ENCODE measurements around the gene SPTBN1. TPM values are rescaled to one million over a fixed set of nuclear protein-coding genes. Genes with fewer than 3 reads are reported as not detected.

SPTBN1 gene
- 100 to 1,000 TPM; 171 to 184 TPM for total RNA-seq

- H3K4me1 Mint-ChIP-seq, result peaks cover 14% of the 10 kb centered on the region
Measured at GRCh38 chr2:54455563-54456361, at the start of gene SPTBN1. Gene SPTBN1, plus strand, starts transcription at chr2:54456327. Its CDS starts 70,092 bp downstream, at chr2:54526419.

GRCh38 chr2:54407693-54408092, 48.4 kb upstream of the SPTBN1 start:
- no peak overlapping the region for H3K4me3 Mint-ChIP-seq
- no peaks in the 10 kb centered on the region for H3K4me1 Mint-ChIP-seq
- ChIA-PET CTCF (interaction anchor here (0.7 to 1.2 kb wide), 2 partner anchors 30 to 1140 kb away, joined by 3 to 4 read pairs; no protein-coding TSS in a partner anchor), POLR2A (no interaction called here)
- H3K27me3 Mint-ChIP-seq, result peaks cover 13% of the 10 kb centered on the region
- no peak overlapping the region for H3K27ac Mint-ChIP-seq
- DNase-seq, result no peak
- no peaks in the 10 kb centered on the region for H3K9me3 Mint-ChIP-seq
- no peaks in the 10 kb centered on the region for H3K36me3 Mint-ChIP-seq (ENCODE audit: low read depth)

More at GRCh38 chr2:54455563-54456361, at the start of gene SPTBN1:
- Mint-ChIP-seq H3K36me3 (ENCODE audit: low read depth) (no peaks in the 10 kb centered on the region), H3K27ac (no peak within 1 kb of the TSS), H3K4me3 (peak within 1 kb of the TSS; percentile 78), H3K27me3 (peaks cover 54% of the 10 kb centered on the region), H3K9me3 (no peaks in the 10 kb centered on the region)
- CTCF ChIA-PET, result interaction anchor here (0.6 kb wide), 1 partner anchor 559 kb away, joined by 4 read pairs; no protein-coding TSS in a partner anchor
- DNase-seq, result peak; percentile 17
- POLR2A ChIA-PET, result no interaction called here

- ChIA-PET CTCF (interaction anchor here (1.2 kb wide), 1 partner anchor 31 kb away, joined by 4 read pairs; no protein-coding TSS in a partner anchor), POLR2A (interaction anchor here (0.6 kb wide), 1 partner anchor 13 kb away, joined by 3 read pairs; no protein-coding TSS in a partner anchor)
- H3K27me3 Mint-ChIP-seq, result peaks cover 13% of the 10 kb centered on the region
- H3K9me3 Mint-ChIP-seq, result no peaks in the 10 kb centered on the region
- H3K4me3 Mint-ChIP-seq, result no peak overlapping the region
- no peak for DNase-seq
- no peaks in the 10 kb centered on the region for H3K4me1 Mint-ChIP-seq
- no peak overlapping the region for H3K27ac Mint-ChIP-seq
- H3K36me3 Mint-ChIP-seq (ENCODE audit: low read depth), result no peaks in the 10 kb centered on the region
Measured at GRCh38 chr2:54408288-54408687, 47.8 kb upstream of the SPTBN1 start.

GRCh38 chr2:54409752-54410151, 46.4 kb upstream of the SPTBN1 start:
- Mint-ChIP-seq H3K4me1 (no peaks in the 10 kb centered on the region), H3K27me3 (peaks cover 13% of the 10 kb centered on the region), H3K4me3 (no peak overlapping the region), H3K27ac (no peak overlapping the region), H3K36me3 (ENCODE audit: low read depth) (no peaks in the 10 kb centered on the region), H3K9me3 (no peaks in the 10 kb centered on the region)
- POLR2A ChIA-PET, result no interaction called here
- DNase-seq, result no peak
- CTCF ChIA-PET, result interaction anchor here (1.1 to 1.5 kb wide), 4 partner anchors 9 to 23 kb away, joined by 3 read pairs; no protein-coding TSS in a partner anchor

GRCh38 chr2:54411801-54412354, 44.2 kb upstream of the SPTBN1 start:
- Mint-ChIP-seq H3K9me3 (no peaks in the 10 kb centered on the region), H3K4me3 (no peak overlapping the region), H3K36me3 (ENCODE audit: low read depth) (no peaks in the 10 kb centered on the region), H3K27me3 (peaks cover 21% of the 10 kb centered on the region), H3K4me1 (no peaks in the 10 kb centered on the region), H3K27ac (no peak overlapping the region)
- ChIA-PET CTCF (interaction anchor here (1.5 kb wide), 1 partner anchor 68 kb away, joined by 3 read pairs; no protein-coding TSS in a partner anchor), POLR2A (no interaction called here)
- DNase-seq, result no peak

GRCh38 chr2:54416166-54416813, 39.8 kb upstream of the SPTBN1 start:
- Mint-ChIP-seq H3K27me3 (peaks cover 8% of the 10 kb centered on the region), H3K36me3 (ENCODE audit: low read depth) (no peaks in the 10 kb centered on the region), H3K27ac (no peak overlapping the region), H3K4me3 (no peak overlapping the region), H3K9me3 (no peaks in the 10 kb centered on the region), H3K4me1 (peaks cover 1% of the 10 kb centered on the region)
- ChIA-PET POLR2A (no interaction called here), CTCF (no interaction called here)
- DNase-seq, result no peak

GRCh38 chr2:54416938-54417337, 39.2 kb upstream of the SPTBN1 start:
- ChIA-PET CTCF (no interaction called here), POLR2A (no interaction called here)
- no peak overlapping the region for H3K27ac Mint-ChIP-seq
- peaks cover 5% of the 10 kb centered on the region for H3K4me1 Mint-ChIP-seq
- H3K36me3 Mint-ChIP-seq (ENCODE audit: low read depth), result no peaks in the 10 kb centered on the region
- H3K27me3 Mint-ChIP-seq, result peaks cover 8% of the 10 kb centered on the region
- H3K9me3 Mint-ChIP-seq, result no peaks in the 10 kb centered on the region
- no peak for DNase-seq
- no peak overlapping the region for H3K4me3 Mint-ChIP-seq

GRCh38 chr2:54417577-54417976, 38.5 kb upstream of the SPTBN1 start:
- CTCF ChIA-PET, result no interaction called here
- peaks cover 12% of the 10 kb centered on the region for H3K4me1 Mint-ChIP-seq
- POLR2A ChIA-PET, result no interaction called here

GRCh38 chr2:54419388-54419787, 36.7 kb upstream of the SPTBN1 start:
- CTCF ChIA-PET, result no interaction called here
- H3K4me3 Mint-ChIP-seq, result no peak overlapping the region
- H3K27me3 Mint-ChIP-seq, result peaks cover 8% of the 10 kb centered on the region
- peaks cover 7% of the 10 kb centered on the region for H3K9me3 Mint-ChIP-seq
- no peaks in the 10 kb centered on the region for H3K36me3 Mint-ChIP-seq (ENCODE audit: low read depth)
- H3K4me1 Mint-ChIP-seq, result peaks cover 15% of the 10 kb centered on the region
- DNase-seq, result no peak
- POLR2A ChIA-PET, result no interaction called here
- H3K27ac Mint-ChIP-seq, result no peak overlapping the region

More at GRCh38 chr2:54417577-54417976, 38.5 kb upstream of the SPTBN1 start:
- Mint-ChIP-seq H3K27ac (no peak overlapping the region), H3K27me3 (peaks cover 8% of the 10 kb centered on the region), H3K36me3 (ENCODE audit: low read depth) (no peaks in the 10 kb centered on the region), H3K4me3 (no peak overlapping the region), H3K9me3 (peaks cover under 1% of the 10 kb centered on the region)
- DNase-seq, result no peak

- peaks cover 7% of the 10 kb centered on the region for H3K27me3 Mint-ChIP-seq
- ChIA-PET POLR2A (interaction anchor here (0.7 kb wide), 1 partner anchor 524 kb away, joined by 3 read pairs; no protein-coding TSS in a partner anchor), CTCF (no interaction called here)
- H3K27ac Mint-ChIP-seq, result no peak overlapping the region
- peaks cover 7% of the 10 kb centered on the region for H3K9me3 Mint-ChIP-seq
- H3K4me3 Mint-ChIP-seq, result no peak overlapping the region
- DNase-seq, result no peak
- no peaks in the 10 kb centered on the region for H3K36me3 Mint-ChIP-seq (ENCODE audit: low read depth)
- peaks cover 15% of the 10 kb centered on the region for H3K4me1 Mint-ChIP-seq
Measured at GRCh38 chr2:54419855-54420523, 36.1 kb upstream of the SPTBN1 start.

GRCh38 chr2:54420524-54421172, 35.5 kb upstream of the SPTBN1 start:
- H3K4me3 Mint-ChIP-seq, result no peak overlapping the region
- ChIA-PET CTCF (no interaction called here), POLR2A (interaction anchor here (0.7 kb wide), 1 partner anchor 524 kb away, joined by 3 read pairs; no protein-coding TSS in a partner anchor)
- DNase-seq, result no peak
- peaks cover 7% of the 10 kb centered on the region for H3K9me3 Mint-ChIP-seq
- H3K27me3 Mint-ChIP-seq, result peaks cover 5% of the 10 kb centered on the region
- peaks cover 15% of the 10 kb centered on the region for H3K4me1 Mint-ChIP-seq
- no peaks in the 10 kb centered on the region for H3K36me3 Mint-ChIP-seq (ENCODE audit: low read depth)
- H3K27ac Mint-ChIP-seq, result no peak overlapping the region

GRCh38 chr2:54422072-54422581, 34.0 kb upstream of the SPTBN1 start:
- DNase-seq, result peak; percentile 50
- Mint-ChIP-seq H3K4me1 (peaks cover 15% of the 10 kb centered on the region), H3K4me3 (peak overlapping the region; percentile 7), H3K36me3 (ENCODE audit: low read depth) (no peaks in the 10 kb centered on the region), H3K27me3 (no peaks in the 10 kb centered on the region), H3K9me3 (peaks cover 7% of the 10 kb centered on the region), H3K27ac (peak overlapping the region; percentile 16)
- ChIA-PET CTCF (no interaction called here), POLR2A (interaction anchor here (0.6 kb wide), 1 partner anchor 14 kb away, joined by 3 read pairs; no protein-coding TSS in a partner anchor)
